Activated CD4-positive, alpha-beta T cell treated with anti-CD3 and anti-CD28 coated beads for 36 hours (primary cell): ENCODE results near the gene CCL17. TPM values are rescaled to one million over a fixed set of nuclear protein-coding genes. Genes with fewer than 3 reads are reported as not detected.
"Not testable (repeated sequence)": the region's sequence is repeated elsewhere in the genome, so short reads cannot be mapped to it uniquely, and the experiment has no call there.

Source experiments
- ATAC-seq: fragments of 200-7000 bp; cut with Tn5 transposase; one replicate; pipeline ENCODE4 v1.10.0; 2021; ENCODE audit warnings: mild to moderate bottlenecking, moderate library complexity
- CTCF ChIA-PET: fragments of 350-600 bp; sonication (Branson Sonifier 250); formaldehyde crosslinking; loops from one replicate; lab custom pipeline; 2021; ENCODE audit warnings: antibody characterized with exemption; lab: Charles Lee
- POLR2A ChIA-PET: fragments of 350-600 bp; sonication (Branson Sonifier 250); formaldehyde crosslinking; loops from one replicate; lab custom pipeline; 2021; ENCODE audit warnings: antibody characterized with exemption, inconsistent platforms; lab: Charles Lee
- DNase-seq: peaks from one replicate; pipeline ENCODE4 v3.0.0-alpha.2; 2020
- H3K27ac Mint-ChIP-seq: one replicate; pipeline ENCODE4 v1.8.0; 2021; ENCODE audit warnings: mixed read lengths
- H3K27me3 Mint-ChIP-seq: one replicate; pipeline ENCODE4 v1.8.0; 2021; ENCODE audit warnings: mixed read lengths
- H3K36me3 Mint-ChIP-seq: one replicate; pipeline ENCODE4 v1.8.0; 2021; ENCODE audit warnings: low read depth, mixed read lengths
- H3K4me1 Mint-ChIP-seq: one replicate; pipeline ENCODE4 v1.8.0; 2021; ENCODE audit warnings: mixed read lengths
- H3K4me3 Mint-ChIP-seq: one replicate; pipeline ENCODE4 v1.8.0; 2021; ENCODE audit warnings: mild to moderate bottlenecking, moderate library complexity, mixed read lengths
- H3K9me3 Mint-ChIP-seq: one replicate; pipeline ENCODE4 v1.8.0; 2021; ENCODE audit warnings: low read depth, mixed read lengths
- intact Hi-C, 2 experiments: fragments of 100-400 bp; cut with DNase I in 1 of 2; cut with micrococcal nuclease in 1 of 2; formaldehyde crosslinking; loops; one replicate each; pipeline versions ENCODE4 v1.14.2 to v1.15.1; 2022 to 2024; cut with DNase I, micrococcal nuclease
- total RNA-seq, 2 experiments: library from RNA; stranded (reverse); gene quantifications; one replicate each; pipeline ENCODE4 v1.2.3, GENCODE V29; 2021

CCL17 gene
- total RNA-seq, 2 experiments from 2014 or later, result 1.2 to 1.4 TPM

GRCh38 chr16:57439947-57440346 is 35.4 kb downstream of the CCL17 start:
- H3K27ac Mint-ChIP-seq, POLR2A ChIA-PET, ATAC-seq, H3K27me3 Mint-ChIP-seq, H3K4me3 Mint-ChIP-seq, DNase-seq: not testable (repeated sequence)
- CTCF ChIA-PET, result interaction anchor here (1.6 kb wide), 1 partner anchor 23 kb away, joined by 6 read pairs; no protein-coding TSS in a partner anchor
- intact Hi-C loops, result loop anchor here in 1 of 2 experiments (10.0 kb wide), 1 partner anchor 1185 kb away; the partner anchor contains the start of gene CNOT1
- H3K36me3 Mint-ChIP-seq, result peaks cover 58% of the 10 kb centered on the region
- peaks cover 12% of the 10 kb centered on the region for H3K4me1 Mint-ChIP-seq
- peaks cover 12% of the 10 kb centered on the region for H3K9me3 Mint-ChIP-seq

- ATAC-seq, H3K4me3 Mint-ChIP-seq, CTCF ChIA-PET, H3K27me3 Mint-ChIP-seq, H3K27ac Mint-ChIP-seq, DNase-seq, POLR2A ChIA-PET: not testable (repeated sequence)
- intact Hi-C loops, result loop anchor here in 1 of 2 experiments (10.0 kb wide), 1 partner anchor 1184 kb away; the partner anchor contains the start of gene CNOT1
- H3K4me1 Mint-ChIP-seq, result peaks cover 13% of the 10 kb centered on the region
- H3K9me3 Mint-ChIP-seq, result peaks cover 12% of the 10 kb centered on the region
- peaks cover 53% of the 10 kb centered on the region for H3K36me3 Mint-ChIP-seq
These were observed 36.0 kb downstream of the CCL17 start for GRCh38 chr16:57440551-57440950.

- intact Hi-C loops, result loop anchor here in 1 of 2 experiments (5.0 to 10.0 kb wide), 4 partner anchors 512 to 1180 kb away; partner anchors contain the start of genes CFAP20, CNOT1, HERPUD1 and USB1
- peak overlapping the region; percentile 32 for H3K4me3 Mint-ChIP-seq
These were observed 40.1 kb downstream of the CCL17 start for GRCh38 chr16:57444711-57445110.

DNA sequence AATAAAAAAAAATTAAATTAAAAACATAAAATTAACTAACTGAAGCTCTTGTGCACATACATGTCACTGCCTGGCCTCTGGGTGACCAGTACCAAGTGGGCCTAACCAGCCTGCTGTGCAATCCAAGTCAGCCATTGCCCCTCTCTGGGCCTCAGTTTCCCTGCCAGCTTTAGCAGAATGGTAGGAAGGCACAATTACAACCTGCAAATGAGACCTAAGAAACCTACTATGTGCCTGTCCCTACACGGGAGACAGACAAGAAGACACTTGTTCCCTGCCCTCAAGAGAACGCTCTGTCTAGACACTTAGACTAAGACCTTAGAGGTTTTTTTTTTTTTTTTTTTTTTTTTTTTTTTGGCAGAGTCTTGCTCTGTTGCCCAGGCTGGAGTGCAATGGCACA is 40.9 kb downstream of the CCL17 start:
- Mint-ChIP-seq H3K36me3 (peaks cover 30% of the 10 kb centered on the region), H3K4me1 (peaks cover 32% of the 10 kb centered on the region), H3K4me3 (no peak overlapping the region), H3K27me3 (no peaks in the 10 kb centered on the region), H3K9me3 (peaks cover 2% of the 10 kb centered on the region), H3K27ac (no peak overlapping the region)
- DNase-seq, result no peak
- no peak for ATAC-seq
- ChIA-PET POLR2A (no interaction called here), CTCF (interaction anchor here (0.6 to 6.1 kb wide), 6 partner anchors 10 to 1494 kb away, joined by 3 to 63 read pairs (median 4); partner anchors contain the start of gene POLR2C)
- intact Hi-C loops, result loop anchor here in 1 of 2 experiments (5.0 to 10.0 kb wide), 4 partner anchors 513 to 1179 kb away; partner anchors contain the start of genes CFAP20, CNOT1, HERPUD1 and USB1

More at GRCh38 chr16:57444711-57445110, 40.1 kb downstream of the CCL17 start:
- DNase-seq (no peak), ATAC-seq (no peak)
- Mint-ChIP-seq H3K36me3 (peaks cover 36% of the 10 kb centered on the region), H3K27me3 (no peaks in the 10 kb centered on the region), H3K27ac (no peak overlapping the region), H3K4me1 (peaks cover 30% of the 10 kb centered on the region), H3K9me3 (peaks cover 10% of the 10 kb centered on the region)
- ChIA-PET CTCF (interaction anchor here (0.6 to 6.1 kb wide), 10 partner anchors 8 to 313 kb away, joined by 3 to 63 read pairs (median 4); partner anchors contain the start of gene POLR2C), POLR2A (interaction anchor here (0.7 to 0.8 kb wide), 2 partner anchors 101 to 144 kb away, joined by 3 read pairs; no protein-coding TSS in a partner anchor)

GRCh38 chr16:57446531-57447185 is 42.1 kb downstream of the CCL17 start:
- Mint-ChIP-seq H3K4me1 (peaks cover 32% of the 10 kb centered on the region), H3K27ac (peak overlapping the region; percentile 77), H3K36me3 (peaks cover 21% of the 10 kb centered on the region), H3K27me3 (no peaks in the 10 kb centered on the region), H3K9me3 (no peaks in the 10 kb centered on the region), H3K4me3 (peak overlapping the region; percentile 91)
- POLR2A ChIA-PET, result interaction anchor here (0.8 to 2.0 kb wide), 4 partner anchors 10 to 146 kb away, joined by 3 to 17 read pairs (median 4); partner anchors contain the start of gene POLR2C
- intact Hi-C loops, result loop anchor here (1.0 to 10.0 kb wide), 12 partner anchors 16 to 1178 kb away; partner anchors contain the start of genes KATNB1 (in 2 of the 2), POLR2C (in 2 of the 2), ARL2BP (in 1 of the 2) and CCDC102A (in 1 of the 2)
- peak; percentile 39 for ATAC-seq
- CTCF ChIA-PET, result interaction anchor here (0.6 to 6.1 kb wide), 13 partner anchors 13 to 166 kb away, joined by 3 to 63 read pairs (median 3); partner anchors contain the start of gene POLR2C
- DNase-seq, result peak; percentile 32

DNA sequence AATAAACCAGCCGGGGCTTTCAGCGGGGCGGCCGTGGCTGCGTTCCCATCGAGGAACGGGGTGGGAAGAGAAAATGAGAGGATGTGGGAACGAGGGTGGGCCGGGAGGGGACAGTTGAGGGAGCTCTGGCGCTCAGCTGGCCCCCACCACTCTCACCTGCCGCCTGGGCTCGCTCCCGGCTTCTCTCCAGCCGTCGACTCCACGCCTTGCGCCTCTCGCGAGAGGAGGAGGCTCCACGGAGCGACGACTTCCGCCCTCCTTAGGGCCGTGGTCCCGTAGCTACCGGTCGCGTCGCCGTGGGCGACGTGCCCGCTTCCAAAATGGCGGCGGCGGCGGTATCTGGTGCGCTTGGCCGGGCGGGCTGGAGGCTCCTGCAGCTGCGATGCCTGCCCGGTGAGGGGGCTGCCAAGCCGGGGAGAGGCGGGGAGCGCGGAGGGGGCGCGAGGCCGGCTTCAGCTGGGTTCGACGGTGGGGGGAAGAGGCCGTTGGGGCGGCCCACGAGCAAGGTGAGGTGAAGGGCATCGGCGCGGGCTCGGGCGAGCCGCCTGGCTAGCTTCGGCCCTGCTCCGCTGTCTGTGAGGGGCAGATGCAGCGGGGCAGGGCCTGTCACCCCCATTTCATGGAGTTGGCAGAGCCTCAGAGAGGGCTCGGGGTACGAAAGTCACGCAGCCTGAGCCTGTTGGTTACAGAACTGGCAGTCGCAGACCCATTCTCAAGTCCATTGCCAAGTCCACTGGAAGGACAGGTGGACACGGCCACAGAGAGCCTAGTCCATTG is 42.8 kb downstream of the CCL17 start, which contains the start of the genes CIAPIN1 and COQ9:
Gene CIAPIN1, minus strand, starts transcription at position 200 of the 777 bp plus-strand sequence. CDS start 6,457 bp downstream, outside the sequence.
Gene COQ9, plus strand, starts transcription at position 294 of the 777 bp plus-strand sequence. Its CDS starts 27 bp downstream, at position 321.
- Mint-ChIP-seq H3K27me3 (no peaks in the 10 kb centered on the region), H3K27ac (peak within 1 kb of the TSS; percentile 85), H3K9me3 (no peaks in the 10 kb centered on the region), H3K4me1 (peaks cover 32% of the 10 kb centered on the region), H3K4me3 (peak within 1 kb of the TSS; percentile 91), H3K36me3 (peaks cover 17% of the 10 kb centered on the region)
- intact Hi-C loops, result loop anchor here (1.0 to 10.0 kb wide), 12 partner anchors 15 to 1177 kb away; partner anchors contain the start of genes KATNB1 (in 2 of the 2), POLR2C (in 2 of the 2), ARL2BP (in 1 of the 2) and CCDC102A (in 1 of the 2)
- CTCF ChIA-PET, result interaction anchor here (0.5 to 6.1 kb wide), 13 partner anchors 14 to 166 kb away, joined by 3 to 63 read pairs (median 3); partner anchors contain the start of gene POLR2C
- POLR2A ChIA-PET, result interaction anchor here (0.6 to 2.0 kb wide), 5 partner anchors 9 to 261 kb away, joined by 3 to 17 read pairs (median 4); partner anchors contain the start of genes POLR2C, PSME3IP1 and RSPRY1
- ATAC-seq, result peak; percentile 99
- DNase-seq, result peak; percentile 96

- ATAC-seq (no peak), DNase-seq (no peak)
- Mint-ChIP-seq H3K36me3 (peaks cover 35% of the 10 kb centered on the region), H3K9me3 (no peaks in the 10 kb centered on the region), H3K27ac (no peak overlapping the region), H3K4me3 (no peak overlapping the region), H3K27me3 (no peaks in the 10 kb centered on the region), H3K4me1 (peaks cover 9% of the 10 kb centered on the region)
- intact Hi-C loops, result no loop called here
- ChIA-PET CTCF (interaction anchor here (0.6 to 1.0 kb wide), 2 partner anchors 10 to 25 kb away, joined by 3 to 7 read pairs; partner anchors contain the start of gene POLR2C), POLR2A (interaction anchor here (0.6 kb wide), 1 partner anchor 33 kb away, joined by 3 read pairs; no protein-coding TSS in a partner anchor)
These were observed 47.5 kb downstream of the CCL17 start for GRCh38 chr16:57452021-57452420.

DNA sequence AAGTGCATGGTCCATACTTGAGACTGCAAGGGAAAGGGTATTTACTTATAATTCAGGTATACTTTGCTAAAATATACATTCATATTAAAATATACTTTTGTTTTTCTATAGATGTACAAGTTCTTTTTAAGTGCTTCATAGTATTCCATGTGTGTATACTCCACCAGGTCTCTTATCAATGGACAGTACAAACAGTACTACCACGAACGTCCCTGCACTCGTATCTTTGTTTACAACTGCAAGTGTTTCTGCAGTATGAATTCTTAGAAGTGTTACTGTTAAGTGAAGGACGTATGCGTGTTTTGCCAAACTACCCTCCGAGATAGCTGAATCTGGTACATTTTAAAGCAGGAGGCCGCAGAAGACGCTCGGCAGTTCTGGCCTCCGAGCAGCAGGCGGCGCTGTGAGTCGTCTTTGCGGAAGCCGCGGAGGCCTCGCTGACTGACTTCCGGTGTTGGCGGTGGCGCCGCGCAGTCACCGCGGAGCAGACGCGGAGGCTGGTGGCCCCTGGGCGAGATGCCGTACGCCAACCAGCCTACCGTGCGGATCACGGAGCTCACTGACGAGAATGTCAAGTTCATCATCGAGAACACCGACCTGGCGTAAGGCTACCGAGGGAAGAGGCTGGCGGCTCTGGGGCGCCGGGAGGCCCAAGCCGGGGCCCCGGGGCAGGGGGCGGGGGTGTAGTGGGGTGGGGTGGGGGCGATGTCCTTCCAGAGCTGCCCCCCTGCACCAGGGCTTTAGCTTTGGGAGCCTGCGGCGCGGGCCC is 57.8 kb downstream of the CCL17 start, which contains the start of gene POLR2C:
Gene POLR2C, plus strand, starts transcription at position 471 of the 769 bp plus-strand sequence. Its CDS starts 46 bp downstream, at position 517.
- H3K4me3 Mint-ChIP-seq, result peak within 1 kb of the TSS; percentile 90
- peaks cover 27% of the 10 kb centered on the region for H3K36me3 Mint-ChIP-seq
- ChIA-PET POLR2A (interaction anchor here (0.6 to 1.2 kb wide), 3 partner anchors 15 to 277 kb away, joined by 3 to 17 read pairs (median 4); partner anchors contain the start of genes CIAPIN1, COQ9 and PSME3IP1), CTCF (interaction anchor here (0.6 to 7.5 kb wide), 24 partner anchors 9 to 1111 kb away, joined by 3 to 63 read pairs (median 4); partner anchors contain the start of genes CIAPIN1, COQ9 and DOK4)
- no peaks in the 10 kb centered on the region for H3K9me3 Mint-ChIP-seq
- H3K4me1 Mint-ChIP-seq, result peaks cover 24% of the 10 kb centered on the region
- H3K27me3 Mint-ChIP-seq, result no peaks in the 10 kb centered on the region
- H3K27ac Mint-ChIP-seq, result peak within 1 kb of the TSS; percentile 99
- ATAC-seq, result peak; percentile 96
- intact Hi-C loops, result loop anchor here (1.0 kb wide), 5 partner anchors 15 to 162 kb away; partner anchors contain the start of genes CIAPIN1 (in 2 of the 2), COQ9 (in 2 of the 2), CCDC102A (in 1 of the 2) and DOK4 (in 1 of the 2)
- DNase-seq, result peak; percentile 96

- peak overlapping the region; percentile 99 for H3K27ac Mint-ChIP-seq
- CTCF ChIA-PET, result interaction anchor here (0.6 to 7.5 kb wide), 18 partner anchors 11 to 1111 kb away, joined by 3 to 63 read pairs (median 4); partner anchors contain the start of genes CIAPIN1, COQ9 and DOK4
- peaks cover 32% of the 10 kb centered on the region for H3K36me3 Mint-ChIP-seq
- no peaks in the 10 kb centered on the region for H3K9me3 Mint-ChIP-seq
- peak; percentile 14 for ATAC-seq
- peak overlapping the region; percentile 90 for H3K4me3 Mint-ChIP-seq
- no peak for DNase-seq
- peaks cover 24% of the 10 kb centered on the region for H3K4me1 Mint-ChIP-seq
- H3K27me3 Mint-ChIP-seq, result no peaks in the 10 kb centered on the region
- POLR2A ChIA-PET, result interaction anchor here (1.2 kb wide), 2 partner anchors 16 to 277 kb away, joined by 3 to 17 read pairs; partner anchors contain the start of genes CIAPIN1, COQ9 and PSME3IP1
- intact Hi-C loops, result loop anchor here (1.0 kb wide), 5 partner anchors 16 to 163 kb away; partner anchors contain the start of genes CIAPIN1 (in 2 of the 2), COQ9 (in 2 of the 2), CCDC102A (in 1 of the 2) and DOK4 (in 1 of the 2)
These were observed 58.4 kb downstream of the CCL17 start for GRCh38 chr16:57462978-57463362.
